B cell (primary cell): ENCODE data around the gene C1orf105.

Source experiments
- CTCF ChIP-seq: fragments of 200-600 bp; IDR thresholded peaks from one replicate; pipeline ENCODE4 v1.8.0; 2022; ENCODE audit warnings: antibody characterized with exemption, mild to moderate bottlenecking
- EZH2 ChIP-seq: IDR thresholded peaks from 2 replicates; pipeline ENCODE4 v1.6.1; 2012; ENCODE audit warnings: borderline replicate concordance, low read depth, mild to moderate bottlenecking, moderate library complexity, low read length; ENCODE audit not compliant: insufficient read depth, poor library complexity, severe bottlenecking

GRCh38 chr1:172460177-172460576 lies 39.7 kb downstream of the C1orf105 start:
- TF ChIP-seq CTCF (no peak), EZH2 (no peak)
